OCI-LY7 (cell line): ENCODE results near the gene KL. TPM values are rescaled to one million over a fixed set of nuclear protein-coding genes. Genes with fewer than 3 reads are reported as not detected.

ENCODE experiments used
- BruUV-seq: library from RNA; stranded (reverse); fragments of 400-500 nt; replicated peaks from 2 replicates; lab custom pipeline; 2021; lab: Mats Ljungman, UMichigan
- CTCF ChIA-PET: fragments of 300-600 bp; sonication (Branson Sonifier 250); formaldehyde crosslinking; loops from one replicate; lab custom pipeline; 2022; ENCODE audit warnings: antibody characterized with exemption; ENCODE audit not compliant: unreplicated experiment; lab: Charles Lee
- POLR2A ChIA-PET: fragments of 300-600 bp; sonication (Branson Sonifier 250); formaldehyde crosslinking; loops from one replicate; lab custom pipeline; 2022; ENCODE audit warnings: antibody characterized with exemption; lab: Charles Lee
- DNase-seq: peaks from one replicate; pipeline ENCODE4 v3.0.0-alpha.2; 2015; ENCODE audit warnings: low spot score
- H2AFZ ChIP-seq: fragments of 200-600 bp; sonication (generic), shearing (Covaris generic); 2 replicates; pipeline ENCODE4 v1.6.1; 2014; ENCODE audit warnings: mild to moderate bottlenecking, antibody characterized with exemption, low read length, moderate library complexity
- H3K27ac ChIP-seq: fragments of 200-600 bp; sonication (generic); 2 replicates; pipeline ENCODE4 v1.5.1; 2014; ENCODE audit warnings: mixed run types, low read depth, mild to moderate bottlenecking, moderate library complexity, low read length, inconsistent platforms; ENCODE audit not compliant: poor library complexity, severe bottlenecking
- H3K36me3 ChIP-seq: fragments of 200-600 bp; sonication (generic); 2 replicates; pipeline ENCODE4 v1.6.1; 2014; ENCODE audit warnings: mild to moderate bottlenecking, antibody characterized with exemption, low read length, moderate library complexity, mixed read lengths; ENCODE audit not compliant: insufficient read depth
- H3K4me1 ChIP-seq: fragments of 200-600 bp; sonication (generic); 2 replicates; pipeline ENCODE4 v1.5.1; 2014; ENCODE audit warnings: mild to moderate bottlenecking, low read length; ENCODE audit not compliant: insufficient read depth, poor library complexity, severe bottlenecking
- H3K4me2 ChIP-seq: fragments of 200-600 bp; sonication (generic); 2 replicates; pipeline ENCODE4 v1.6.1; 2014; ENCODE audit warnings: mild to moderate bottlenecking, low read length
- H3K4me3 ChIP-seq: fragments of 200-600 bp; sonication (generic); 2 replicates; pipeline ENCODE4 v1.5.1; 2014; ENCODE audit warnings: mild to moderate bottlenecking, low read depth, low read length; ENCODE audit not compliant: poor library complexity, severe bottlenecking
- H3K79me2 ChIP-seq: fragments of 200-600 bp; sonication (generic); 2 replicates; pipeline ENCODE4 v1.6.1; 2016; ENCODE audit warnings: low read depth, mild to moderate bottlenecking, low read length, moderate library complexity, mixed read lengths; ENCODE audit not compliant: insufficient read depth
- H3K9me2 ChIP-seq: fragments of 200-600 bp; sonication (generic); 2 replicates; pipeline ENCODE4 v1.6.1; 2016; ENCODE audit warnings: mild to moderate bottlenecking, low read length, mixed read lengths; ENCODE audit not compliant: insufficient read depth
- H3K9me3 ChIP-seq: fragments of 200-600 bp; sonication (generic); 2 replicates; pipeline ENCODE4 v1.6.1; 2014; ENCODE audit warnings: mild to moderate bottlenecking, mixed run types, low read length, mixed read lengths
- H4K20me1 ChIP-seq: fragments of 200-600 bp; sonication (generic); 2 replicates; pipeline ENCODE4 v1.6.1; 2014; ENCODE audit warnings: mild to moderate bottlenecking, antibody characterized with exemption, low read length, moderate library complexity, mixed read lengths; ENCODE audit not compliant: insufficient read depth
- EZH2phosphoT487 ChIP-seq: fragments of 200-600 bp; sonication (generic); IDR thresholded peaks from 2 replicates; pipeline ENCODE4 v1.6.1; 2018; ENCODE audit warnings: low read depth, borderline replicate concordance, mild to moderate bottlenecking, mixed run types, antibody characterized with exemption, low read length, moderate library complexity, mixed read lengths
- intact Hi-C: fragments of 100-400 bp; cut with micrococcal nuclease; formaldehyde crosslinking; loops from one replicate; pipeline ENCODE4 v1.10.0; 2022; ENCODE audit not compliant: unreplicated experiment
- total RNA-seq, 2 experiments: library from RNA; depleted of rRNA in 1 of 2; stranded (reverse); fragments of >200 nt in 1 of 2; shearing (Covaris generic) in 1 of 2; gene quantifications; 2 replicates each; pipeline ENCODE4 v1.2.3, GENCODE V29; 2014 to 2022
- TF ChIP-seq, protein P1 (sequence below): fragments of 200-600 bp; sonication (generic); conservative IDR thresholded peaks from 2 replicates; pipeline ENCODE4 v1.5.1; 2014; ENCODE audit warnings: mild to moderate bottlenecking, antibody characterized with exemption, low read length, moderate library complexity, mixed read lengths

KL gene
- total RNA-seq, 2 experiments from 2014 or later, result not detected

- Histone ChIP-seq H3K9me3 (no peaks in the 10 kb centered on the region), H3K9me2 (no peaks in the 10 kb centered on the region), H2AFZ (no peak overlapping the region), H3K4me2 (no peak overlapping the region), H3K79me2 (no peaks in the 10 kb centered on the region), H3K36me3 (no peaks in the 10 kb centered on the region), H4K20me1 (no peaks in the 10 kb centered on the region), H3K4me3 (no peak overlapping the region), H3K27ac (no peak overlapping the region), H3K4me1 (no peaks in the 10 kb centered on the region)
- ChIA-PET CTCF (no interaction called here), POLR2A (no interaction called here)
- TF ChIP-seq, protein P1, sequence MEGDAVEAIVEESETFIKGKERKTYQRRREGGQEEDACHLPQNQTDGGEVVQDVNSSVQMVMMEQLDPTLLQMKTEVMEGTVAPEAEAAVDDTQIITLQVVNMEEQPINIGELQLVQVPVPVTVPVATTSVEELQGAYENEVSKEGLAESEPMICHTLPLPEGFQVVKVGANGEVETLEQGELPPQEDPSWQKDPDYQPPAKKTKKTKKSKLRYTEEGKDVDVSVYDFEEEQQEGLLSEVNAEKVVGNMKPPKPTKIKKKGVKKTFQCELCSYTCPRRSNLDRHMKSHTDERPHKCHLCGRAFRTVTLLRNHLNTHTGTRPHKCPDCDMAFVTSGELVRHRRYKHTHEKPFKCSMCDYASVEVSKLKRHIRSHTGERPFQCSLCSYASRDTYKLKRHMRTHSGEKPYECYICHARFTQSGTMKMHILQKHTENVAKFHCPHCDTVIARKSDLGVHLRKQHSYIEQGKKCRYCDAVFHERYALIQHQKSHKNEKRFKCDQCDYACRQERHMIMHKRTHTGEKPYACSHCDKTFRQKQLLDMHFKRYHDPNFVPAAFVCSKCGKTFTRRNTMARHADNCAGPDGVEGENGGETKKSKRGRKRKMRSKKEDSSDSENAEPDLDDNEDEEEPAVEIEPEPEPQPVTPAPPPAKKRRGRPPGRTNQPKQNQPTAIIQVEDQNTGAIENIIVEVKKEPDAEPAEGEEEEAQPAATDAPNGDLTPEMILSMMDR, result no peak
- no peak for TF ChIP-seq EZH2phosphoT487
- BruUV-seq, result no TSS peak
- intact Hi-C loops, result no loop called here
- no peak for DNase-seq
Measured at GRCh38 chr13:33089311-33089710, 73.1 kb downstream of the KL start.

DNA sequence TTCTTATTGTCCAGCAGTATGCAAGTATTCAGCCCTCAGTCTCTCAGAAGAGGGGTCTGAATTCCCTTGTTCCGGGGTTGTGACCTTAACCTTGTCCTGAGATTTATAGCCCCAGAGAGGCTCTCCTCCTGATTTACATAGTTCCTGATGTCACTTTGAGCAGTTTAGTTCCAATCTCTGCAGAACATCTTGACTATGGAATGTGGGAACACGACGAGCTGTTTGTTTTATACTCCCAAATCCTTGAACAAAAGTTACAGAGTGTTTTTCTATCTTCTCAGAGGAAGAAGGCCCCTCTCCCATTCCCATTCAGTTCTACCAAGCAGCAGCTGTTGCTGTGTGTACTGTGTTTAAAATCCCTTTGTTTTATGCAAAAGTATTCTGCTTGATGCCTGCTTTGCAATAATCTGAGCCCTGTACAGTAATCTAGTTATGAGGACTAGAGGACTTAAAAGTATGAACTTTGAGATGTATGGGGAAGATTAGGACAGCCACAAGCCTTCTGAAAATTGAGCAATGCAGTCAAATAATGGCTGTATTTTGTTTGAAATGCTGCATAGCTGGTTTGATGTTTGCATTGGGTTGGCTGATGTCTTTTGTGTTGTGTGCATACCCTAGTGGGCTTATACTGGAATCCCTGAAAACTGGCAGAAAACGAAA, 74.7 kb downstream of the KL start:
- no peak overlapping the region for H3K4me3 ChIP-seq
- DNase-seq, result no peak
- ChIA-PET POLR2A (no interaction called here), CTCF (no interaction called here)
- no peak overlapping the region for H3K4me2 ChIP-seq
- H3K4me1 ChIP-seq, result no peaks in the 10 kb centered on the region
- BruUV-seq, result no TSS peak
- H3K79me2 ChIP-seq, result no peaks in the 10 kb centered on the region
- TF ChIP-seq, protein P1, result no peak
- TF ChIP-seq EZH2phosphoT487, result no peak
- H3K9me3 ChIP-seq, result no peaks in the 10 kb centered on the region
- no peaks in the 10 kb centered on the region for H3K36me3 ChIP-seq
- no peak overlapping the region for H2AFZ ChIP-seq
- no peaks in the 10 kb centered on the region for H3K9me2 ChIP-seq
- H3K27ac ChIP-seq, result no peak overlapping the region
- intact Hi-C loops, result no loop called here
- no peaks in the 10 kb centered on the region for H4K20me1 ChIP-seq

DNA sequence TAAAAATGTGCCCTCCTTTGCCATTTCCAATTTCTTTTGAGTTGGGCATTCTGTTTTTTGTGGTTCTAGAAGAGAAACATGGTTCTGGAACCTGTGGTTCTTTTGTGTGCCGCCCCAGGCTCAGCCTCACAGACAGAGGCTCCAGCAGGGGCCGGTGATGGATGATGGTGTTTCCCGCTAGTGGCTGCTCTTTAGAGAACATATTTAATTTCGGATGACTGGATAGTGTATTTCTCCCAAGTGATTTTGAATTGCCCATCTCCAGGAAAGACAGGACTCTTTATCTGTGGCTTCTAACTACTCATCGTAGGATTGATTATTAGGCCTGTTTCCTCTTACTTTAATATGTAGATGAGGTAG, 75.2 kb downstream of the KL start:
- TF ChIP-seq, protein P1, result no peak
- TF ChIP-seq EZH2phosphoT487, result no peak
- Histone ChIP-seq H3K9me2 (no peaks in the 10 kb centered on the region), H3K79me2 (no peaks in the 10 kb centered on the region), H3K36me3 (no peaks in the 10 kb centered on the region), H3K4me3 (no peak overlapping the region), H4K20me1 (no peaks in the 10 kb centered on the region), H3K4me1 (no peaks in the 10 kb centered on the region), H2AFZ (no peak overlapping the region), H3K4me2 (no peak overlapping the region), H3K9me3 (no peaks in the 10 kb centered on the region), H3K27ac (no peak overlapping the region)
- ChIA-PET CTCF (interaction anchor here (0.6 kb wide), 1 partner anchor 427 kb away, joined by 3 read pairs; no protein-coding TSS in a partner anchor), POLR2A (no interaction called here)
- no peak for DNase-seq
- no TSS peak for BruUV-seq
- intact Hi-C loops, result no loop called here
